GM18858 (cell line): Measurements from ENCODE around the gene COL13A1.

Experiments used
- ATAC-seq: cut with Tn5 transposase; IDR thresholded peaks from one replicate; pipeline ENCODE4 v1.9.1; 2021; ENCODE audit not compliant: unreplicated experiment

Gene COL13A1

GRCh38 chr10:69884686-69885085 lies 83.0 kb downstream of the COL13A1 start:
- no peak for ATAC-seq

- ATAC-seq: no peak
Measured at GRCh38 chr10:69885379-69886013, 83.8 kb downstream of the COL13A1 start.

GRCh38 chr10:69888882-69889584 lies 87.3 kb downstream of the COL13A1 start:
- ATAC-seq: no peak

GRCh38 chr10:69890065-69890847 lies 88.5 kb downstream of the COL13A1 start:
- ATAC-seq: no peak

GRCh38 chr10:69891057-69891617 lies 89.4 kb downstream of the COL13A1 start:
- ATAC-seq: no peak

GRCh38 chr10:69892406-69892805 lies 90.7 kb downstream of the COL13A1 start:
- no peak for ATAC-seq

GRCh38 chr10:69892816-69893215 lies 91.1 kb downstream of the COL13A1 start:
- ATAC-seq: no peak

GRCh38 chr10:69893271-69893900 lies 91.7 kb downstream of the COL13A1 start:
- ATAC-seq: no peak

GRCh38 chr10:69894156-69894555 lies 92.5 kb downstream of the COL13A1 start:
- no peak for ATAC-seq

- ATAC-seq: no peak
Measured at GRCh38 chr10:69895759-69896158, 94.1 kb downstream of the COL13A1 start.

- ATAC-seq: no peak
Measured at GRCh38 chr10:69896606-69897231, 95.0 kb downstream of the COL13A1 start.

GRCh38 chr10:69897432-69897831 lies 95.7 kb downstream of the COL13A1 start:
- no peak for ATAC-seq

GRCh38 chr10:69897999-69898398 lies 96.3 kb downstream of the COL13A1 start:
- no peak for ATAC-seq

GRCh38 chr10:69898524-69898923 lies 96.8 kb downstream of the COL13A1 start:
- ATAC-seq: no peak

- ATAC-seq: no peak
Measured at GRCh38 chr10:69898941-69899340, 97.2 kb downstream of the COL13A1 start.

- ATAC-seq: no peak
Measured at GRCh38 chr10:69899727-69900595, 98.3 kb downstream of the COL13A1 start.

- ATAC-seq: no peak
Measured at GRCh38 chr10:69901022-69901421, 99.3 kb downstream of the COL13A1 start.

GRCh38 chr10:69901628-69902505 lies 100.2 kb downstream of the COL13A1 start:
- ATAC-seq: no peak
